ENCODE data around the gene IL6R. TPM values are rescaled to one million over a fixed set of nuclear protein-coding genes. Genes with fewer than 3 reads are reported as not detected.

IL6R gene
- total and polyA plus RNA-seq, 2 donors (not counting 1 experiment from before 2014, with no cell fraction given), result 3.5 to 5.3 TPM

DNA sequence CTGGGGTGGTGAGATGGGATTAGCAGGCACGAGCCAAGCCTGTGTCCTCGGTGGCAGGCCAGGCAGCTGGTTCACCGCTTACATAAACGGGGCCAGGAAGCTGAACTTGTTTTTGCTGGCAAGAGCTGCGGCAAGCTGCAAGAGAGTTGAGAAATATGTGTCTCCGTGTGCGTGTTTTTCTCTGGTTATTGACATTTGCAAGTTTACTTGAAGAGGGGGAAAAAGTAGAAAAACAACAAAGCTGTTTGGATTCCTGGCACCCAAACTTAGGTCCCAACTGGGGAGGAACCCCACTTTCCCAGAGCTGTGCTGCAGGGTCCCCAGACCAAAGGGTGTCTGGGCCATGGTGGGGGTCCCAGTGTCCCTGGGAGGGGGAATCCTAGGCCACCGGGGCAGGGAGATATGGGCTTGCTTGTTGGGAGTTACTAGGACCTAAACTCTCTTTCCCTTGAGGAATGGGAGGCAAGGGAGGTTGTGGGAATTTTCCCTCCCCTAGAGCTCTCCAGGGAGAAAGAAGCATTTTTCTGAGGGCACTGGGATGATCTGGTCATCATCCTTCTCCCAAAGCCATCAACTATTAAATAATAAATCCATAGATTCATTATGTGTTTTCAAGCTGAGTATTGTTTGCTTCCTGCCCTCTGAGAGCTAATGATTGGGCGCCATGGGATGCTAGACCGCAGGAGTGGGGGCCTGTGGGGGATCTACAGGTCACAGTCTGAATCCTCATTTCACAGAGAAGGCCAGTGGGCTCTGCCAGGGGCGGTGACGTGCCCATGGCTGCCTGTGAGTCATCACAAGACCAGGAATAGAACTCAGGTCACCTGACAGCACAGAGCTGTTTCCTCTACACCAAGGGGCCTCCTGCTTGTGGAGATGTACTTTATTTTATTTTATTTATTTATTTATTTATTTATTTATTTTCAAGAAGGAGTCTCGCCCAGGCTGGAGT, 14.8 kb downstream of the IL6R start:
- 33% methylated on average over 10 of the region's 13 CpGs for WGBS (ENCODE audit: insufficient coverage)
- ChIA-PET CTCF (interaction anchor here (0.9 to 2.5 kb wide), 5 partner anchors 14 to 96 kb away, joined by 3 to 10 read pairs (median 4); no protein-coding TSS in a partner anchor), POLR2A (interaction anchor here (0.5 to 1.7 kb wide), 3 partner anchors 12 to 520 kb away, joined by 4 to 7 read pairs (median 4); no protein-coding TSS in a partner anchor)
- Mint-ChIP-seq H3K27ac (peak overlapping the region; percentile 83), H3K4me3 (peak overlapping the region; percentile 71), H3K4me1 (peaks cover 29% of the 10 kb centered on the region), H3K9me3 (ENCODE audit: insufficient read depth) (no peaks in the 10 kb centered on the region), H3K27me3 (no peaks in the 10 kb centered on the region)
- no peaks in the 10 kb centered on the region for H3K36me3 ChIP-seq (replicated peaks in 1 of 2; ENCODE audit: control extremely low read depth in 1 of 2, control insufficient read depth in 1 of 2, extremely low read depth in 1 of 2, insufficient read depth in 2 of 2, low read length in 1 of 2)
- H3K4me3 ChIP-seq (ENCODE audit: control extremely low read depth in 1 of 5, extremely low read depth in 1 of 5, insufficient read depth in 1 of 5, low read depth in 2 of 5, low read length in 4 of 5), result no peak overlapping the region
- TF ChIP-seq EZH2 (IDR thresholded peaks at IDR 0.05; ENCODE audit: borderline replicate concordance, insufficient read depth, low read depth, low read length, poor library complexity, severe bottlenecking) (no peak), CTCF (IDR thresholded peaks at IDR 0.05) (no peak)
- no peak overlapping the region for H3K9ac ChIP-seq (ENCODE audit: low read length)
- H4K20me1 ChIP-seq (ENCODE audit: control insufficient read depth, insufficient read depth, low read length, poor library complexity, severe bottlenecking), result no peaks in the 10 kb centered on the region
- peak overlapping the region; percentile 28 for H3K4me2 ChIP-seq (replicated peaks; ENCODE audit: low read depth, low read length, poor library complexity, severe bottlenecking)
- peaks cover 15 to 31% of the 10 kb centered on the region in 2 donors for H3K4me1 ChIP-seq (ENCODE audit: control insufficient read depth in 2 of 2, insufficient read depth in 2 of 2, low read length in 2 of 2)
- H3K27ac ChIP-seq (ENCODE audit: low read length in 2 of 2), result no peak overlapping the region
- H3K9me3 ChIP-seq (ENCODE audit: control extremely low read depth in 1 of 3, control insufficient read depth in 2 of 3, insufficient read depth in 1 of 3, low read length in 2 of 3), result no peaks in the 10 kb centered on the region
- intact Hi-C loops (cut with micrococcal nuclease), result no loop called here
- peak; percentile 39 for DNase-seq
- no peaks in the 10 kb centered on the region for H3K27me3 ChIP-seq (replicated peaks in 1 of 4; ENCODE audit: control extremely low read depth in 1 of 4, control insufficient read depth in 3 of 4, insufficient read depth in 4 of 4, low read length in 3 of 4)
- peak; percentile 92 for ATAC-seq (ENCODE audit: low read depth)
- peak overlapping the region; percentile 56 for H2AFZ ChIP-seq (ENCODE audit: insufficient read depth, low read depth, low read length, poor library complexity, severe bottlenecking)
- H3K79me2 ChIP-seq (ENCODE audit: control insufficient read depth, insufficient read depth, low read length), result peaks cover 22% of the 10 kb centered on the region

Data from B cell (primary cell).